IMR-90 (cell line): ENCODE measurements around the gene RHOBTB1. TPM values are rescaled to one million over a fixed set of nuclear protein-coding genes. Genes with fewer than 3 reads are reported as not detected.

Experiments used
- ATAC-seq: fragments of 200-7000 bp; cut with Tn5 transposase; 2 replicates; pipeline ENCODE4 v1.9.1; 2020; ENCODE audit warnings: low read depth, mild to moderate bottlenecking, moderate library complexity
- BruUV-seq: library from RNA; stranded (reverse); fragments of 400-500 nt; replicated peaks from 2 replicates; lab custom pipeline; 2021; lab: Mats Ljungman, UMichigan
- CTCF ChIA-PET: fragments of 300-600 bp; formaldehyde crosslinking; extraction: SDS; loops from one replicate; lab custom pipeline; 2021; ENCODE audit warnings: antibody characterized with exemption; lab: Yijun Ruan, JAX
- POLR2A ChIA-PET: fragments of 300-600 bp; sonication (Branson Sonifier 250); formaldehyde crosslinking; loops from one replicate; lab custom pipeline; 2022; ENCODE audit warnings: antibody characterized with exemption; ENCODE audit not compliant: unreplicated experiment; lab: Charles Lee
- DNase-seq: peaks from one replicate; pipeline ENCODE4 v3.0.0; 2013
- H2AFZ ChIP-seq: replicated peaks from 2 replicates; pipeline ENCODE3; 2013; ENCODE audit warnings: low read length, mild to moderate bottlenecking; ENCODE audit not compliant: poor library complexity
- H2AK5ac ChIP-seq: 2 replicates; pipeline ENCODE4 v1.6.1; 2013; ENCODE audit warnings: low read depth, low read length, inconsistent platforms
- H2AK9ac ChIP-seq: replicated peaks from 2 replicates; pipeline ENCODE3; 2013; ENCODE audit warnings: mild to moderate bottlenecking, low read depth, low read length, moderate library complexity; ENCODE audit not compliant: poor library complexity
- H2BK120ac ChIP-seq: 2 replicates; pipeline ENCODE4 v1.6.1; 2013; ENCODE audit warnings: low read depth, low read length, inconsistent platforms
- H2BK15ac ChIP-seq: 3 replicates; pipeline ENCODE4 v1.6.1; 2013; ENCODE audit warnings: low read depth, low read length, inconsistent platforms
- H2BK20ac ChIP-seq: 2 replicates; pipeline ENCODE4 v1.6.1; 2013; ENCODE audit warnings: low read depth, mild to moderate bottlenecking, inconsistent platforms, low read length, moderate library complexity
- H2BK5ac ChIP-seq: 2 replicates; pipeline ENCODE4 v1.6.1; 2013; ENCODE audit warnings: mild to moderate bottlenecking, low read depth, low read length, inconsistent platforms; ENCODE audit not compliant: poor library complexity, severe bottlenecking
- H3K14ac ChIP-seq: replicated peaks from 2 replicates; pipeline ENCODE4 v1.6.1; 2013; ENCODE audit warnings: low read depth, low read length, inconsistent platforms
- H3K18ac ChIP-seq: 2 replicates; pipeline ENCODE4 v1.6.1; 2013; ENCODE audit warnings: low read depth, low read length, control low read depth
- H3K23ac ChIP-seq: 2 replicates; pipeline ENCODE4 v1.6.1; 2013; ENCODE audit warnings: low read depth, low read length, inconsistent platforms
- H3K27ac ChIP-seq: 2 replicates; pipeline ENCODE4 v1.5.1; 2013; ENCODE audit warnings: mild to moderate bottlenecking, control low read depth, low read length; ENCODE audit not compliant: insufficient read depth
- H3K27me3 ChIP-seq: 2 replicates; pipeline ENCODE4 v1.6.1; 2013; ENCODE audit warnings: low read length; ENCODE audit not compliant: control insufficient read depth, insufficient read depth
- H3K36me3 ChIP-seq: 2 replicates; pipeline ENCODE4 v1.6.1; 2013; ENCODE audit warnings: low read length, mixed read lengths; ENCODE audit not compliant: control insufficient read depth, insufficient read depth
- H3K4ac ChIP-seq: 2 replicates; pipeline ENCODE4 v1.6.1; 2013; ENCODE audit warnings: low read depth, low read length, inconsistent platforms
- H3K4me1 ChIP-seq: 2 replicates; pipeline ENCODE4 v1.6.1; 2013; ENCODE audit warnings: low read length, mixed read lengths; ENCODE audit not compliant: control insufficient read depth, insufficient read depth
- H3K4me2 ChIP-seq: 2 replicates; pipeline ENCODE4 v1.6.1; 2013; ENCODE audit warnings: low read depth, mild to moderate bottlenecking, control low read depth, low read length, moderate library complexity
- H3K4me3 ChIP-seq: 2 replicates; pipeline ENCODE4 v1.5.1; 2013; ENCODE audit warnings: low read depth, mild to moderate bottlenecking, control low read depth, low read length, moderate library complexity; ENCODE audit not compliant: insufficient read depth
- H3K56ac ChIP-seq: 2 replicates; pipeline ENCODE4 v1.6.1; 2013; ENCODE audit warnings: low read length, inconsistent platforms; ENCODE audit not compliant: insufficient read depth; ENCODE audit errors: extremely low read depth
- H3K79me1 ChIP-seq, 2 experiments: 2 replicates each; pipeline ENCODE4 v1.6.1; 2013; ENCODE audit warnings: low read length in 2 of 2, inconsistent platforms in 1 of 2, low read depth in 1 of 2
- H3K9ac ChIP-seq: 2 replicates; pipeline ENCODE4 v1.6.1; 2013; ENCODE audit warnings: low read depth, low read length, control low read depth
- H3K9me1 ChIP-seq: 2 replicates; pipeline ENCODE4 v1.6.1; 2013; ENCODE audit warnings: low read length, inconsistent platforms; ENCODE audit not compliant: insufficient read depth
- H3K9me3 ChIP-seq: 2 replicates; pipeline ENCODE4 v1.6.1; 2013; ENCODE audit warnings: low read length; ENCODE audit not compliant: control insufficient read depth, insufficient read depth
- H4K20me1 ChIP-seq: 2 replicates; pipeline ENCODE4 v1.6.1; 2013; ENCODE audit warnings: low read length, inconsistent platforms; ENCODE audit not compliant: insufficient read depth
- H4K5ac ChIP-seq: 2 replicates; pipeline ENCODE4 v1.6.1; 2013; ENCODE audit warnings: mild to moderate bottlenecking, low read depth, low read length, control low read depth
- H4K8ac ChIP-seq, 2 experiments: 2 replicates each; pipeline ENCODE4 v1.6.1; 2013; ENCODE audit warnings: low read depth in 2 of 2, low read length in 2 of 2, control low read depth in 1 of 2, inconsistent platforms in 1 of 2
- H4K91ac ChIP-seq: 2 replicates; pipeline ENCODE4 v1.6.1; 2013; ENCODE audit warnings: low read depth, low read length, inconsistent platforms; ENCODE audit not compliant: insufficient read depth
- BHLHE40 ChIP-seq: fragments of 150-350 bp; IDR thresholded peaks from 2 replicates; pipeline ENCODE4 v1.6.1; 2016; ENCODE audit warnings: mild to moderate bottlenecking, low read depth, low read length
- MAFK ChIP-seq: IDR thresholded peaks from 2 replicates; pipeline ENCODE4 v1.6.1; 2012; ENCODE audit warnings: low read depth, low read length, improper control_type of control experiment
- MAZ ChIP-seq: IDR thresholded peaks from 2 replicates; pipeline ENCODE4 v1.6.1; 2012; ENCODE audit warnings: low read depth, mild to moderate bottlenecking, low read length, improper control_type of control experiment, moderate library complexity, borderline replicate concordance
- MXI1 ChIP-seq: IDR thresholded peaks from 2 replicates; pipeline ENCODE4 v1.6.1; 2012; ENCODE audit warnings: low read depth, mild to moderate bottlenecking, low read length, moderate library complexity, borderline replicate concordance
- POLR2A ChIP-seq: IDR thresholded peaks from 2 replicates; pipeline ENCODE4 v1.6.1; 2012; ENCODE audit warnings: mild to moderate bottlenecking, low read depth, low read length
- RAD21 ChIP-seq: IDR thresholded peaks from 2 replicates; pipeline ENCODE4 v1.6.1; 2012; ENCODE audit warnings: low read length, improper control_type of control experiment
- RCOR1 ChIP-seq: IDR thresholded peaks from 2 replicates; pipeline ENCODE4 v1.6.1; 2012; ENCODE audit warnings: mild to moderate bottlenecking, low read length, improper control_type of control experiment; ENCODE audit not compliant: insufficient replicate concordance
- RFX5 ChIP-seq: IDR thresholded peaks from 2 replicates; pipeline ENCODE4 v1.8.0; 2012; ENCODE audit warnings: low read depth, mild to moderate bottlenecking, low read length, moderate library complexity
- SMC3 ChIP-seq: fragments of 150-350 bp; IDR thresholded peaks from 2 replicates; pipeline ENCODE4 v1.6.1; 2016; ENCODE audit warnings: low read depth, mild to moderate bottlenecking, antibody characterized with exemption, low read length, moderate library complexity
- USF2 ChIP-seq: fragments of 150-350 bp; IDR thresholded peaks from 2 replicates; pipeline ENCODE4 v1.6.1; 2017; ENCODE audit warnings: mild to moderate bottlenecking, antibody characterized with exemption, low read length, low read depth
- WGBS, 2 experiments: methylation state at CpG; one replicate each; pipeline versions ENCODE4 v1.1.5 to v1.1.7; 2013; ENCODE audit warnings: missing lambda C conversion rate in 2 of 2; ENCODE audit not compliant: insufficient read length in 1 of 2; ENCODE audit errors: extremely low coverage in 2 of 2; 5-methylcytosine and 5-hydroxymethylcytosine counted together
- dilution Hi-C: fragments of 300-500 bp; cut with HindIII; formaldehyde crosslinking; loops from one replicate; pipeline ENCODE4 v1.14.3; 2018; ENCODE audit warnings: low sequenced_read_pairs; ENCODE audit not compliant: unreplicated experiment
- in situ Hi-C: fragments of 300-500 bp; cut with MboI; formaldehyde crosslinking; loops from 3 replicates; pipeline ENCODE4 v1.14.3; 2019; ENCODE audit warnings: low sequenced_read_pairs, inconsistent platforms, mixed read lengths
- intact Hi-C: fragments of 100-400 bp; cut with micrococcal nuclease; formaldehyde crosslinking; loops from 2 replicates; pipeline ENCODE4 v1.10.0; 2022
- polyA plus RNA-seq, 3 experiments: library from polyadenylated mRNA; depleted of rRNA; stranded (reverse); fragments of >200 nt; gene quantifications; 2 replicates each; pipeline ENCODE4 v1.2.3, GENCODE V29; 2012; ENCODE audit warnings: low replicate concordance in 1 of 3
- total RNA-seq: library from RNA; depleted of rRNA; stranded (reverse); fragments of >200 nt; gene quantifications from 2 replicates; pipeline ENCODE4 v1.2.3, GENCODE V29; 2012

The RHOBTB1 gene
- total and polyA plus RNA-seq, 2 of the 4 experiments (the other 2 are of a cell fraction): 8.9 to 15.2 TPM

DNA sequence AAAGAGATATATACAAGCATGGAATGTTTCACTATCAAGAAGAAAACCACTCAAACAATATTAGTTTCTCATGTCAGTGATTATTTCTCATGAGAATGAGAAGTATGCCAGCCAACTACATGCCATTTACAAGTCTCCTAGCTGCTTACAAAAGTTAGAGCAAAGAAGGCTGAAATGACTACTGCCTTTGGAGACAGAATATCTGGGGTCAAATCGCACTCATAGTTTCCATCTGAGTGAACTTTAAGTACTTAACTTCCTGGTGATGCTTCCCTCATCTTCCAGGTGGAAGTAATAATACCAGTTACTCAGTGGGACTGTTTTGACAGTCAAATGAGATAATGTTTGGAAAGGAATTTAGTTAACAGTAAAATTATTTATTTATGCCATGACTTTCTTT lies 42.0 kb upstream of the RHOBTB1 start:
- Histone ChIP-seq H3K4me2 (no peak overlapping the region), H3K27me3 (no peaks in the 10 kb centered on the region), H3K56ac (no peak overlapping the region), H4K8ac (no peak overlapping the region), H3K9ac (no peak overlapping the region), H3K18ac (no peak overlapping the region), H3K36me3 (no peaks in the 10 kb centered on the region), H3K14ac (no peak overlapping the region), H4K91ac (no peak overlapping the region), H4K20me1 (no peaks in the 10 kb centered on the region), H2AK5ac (no peak overlapping the region), H2BK120ac (no peak overlapping the region), H2BK20ac (no peak overlapping the region), H2BK5ac (no peak overlapping the region), H3K4me1 (peaks cover 2% of the 10 kb centered on the region; the same call in 1 of the 2 replicates), H3K9me3 (peaks cover 3% of the 10 kb centered on the region; the same call in 1 of the 2 replicates), H3K23ac (no peak overlapping the region; the same call in 1 of the 2 replicates), H3K4me3 (no peak overlapping the region), H2AFZ (no peak overlapping the region), H2BK15ac (no peak overlapping the region), H3K27ac (no peak overlapping the region), H2AK9ac (no peak overlapping the region), H3K9me1 (no peaks in the 10 kb centered on the region), H3K4ac (no peak overlapping the region), H4K5ac (no peak overlapping the region), H3K79me1 (no peaks in the 10 kb centered on the region)
- dilution Hi-C loops (no loop called here), intact Hi-C loops (no loop called here), in situ Hi-C loops (no loop called here)
- DNase-seq (no peak), ATAC-seq (no peak)
- TF ChIP-seq POLR2A (no peak), BHLHE40 (no peak), USF2 (no peak), SMC3 (no peak), MAFK (no peak), RFX5 (no peak), RCOR1 (no peak), MAZ (no peak), RAD21 (no peak), MXI1 (no peak)
- no CpG with 5 or more reads among the region's 1 CpG for WGBS, 2 experiments
- BruUV-seq: no TSS peak
- ChIA-PET POLR2A (no interaction called here), CTCF (no interaction called here)
